ENCODE results near the gene DENND2D.

Gene DENND2D

DNA sequence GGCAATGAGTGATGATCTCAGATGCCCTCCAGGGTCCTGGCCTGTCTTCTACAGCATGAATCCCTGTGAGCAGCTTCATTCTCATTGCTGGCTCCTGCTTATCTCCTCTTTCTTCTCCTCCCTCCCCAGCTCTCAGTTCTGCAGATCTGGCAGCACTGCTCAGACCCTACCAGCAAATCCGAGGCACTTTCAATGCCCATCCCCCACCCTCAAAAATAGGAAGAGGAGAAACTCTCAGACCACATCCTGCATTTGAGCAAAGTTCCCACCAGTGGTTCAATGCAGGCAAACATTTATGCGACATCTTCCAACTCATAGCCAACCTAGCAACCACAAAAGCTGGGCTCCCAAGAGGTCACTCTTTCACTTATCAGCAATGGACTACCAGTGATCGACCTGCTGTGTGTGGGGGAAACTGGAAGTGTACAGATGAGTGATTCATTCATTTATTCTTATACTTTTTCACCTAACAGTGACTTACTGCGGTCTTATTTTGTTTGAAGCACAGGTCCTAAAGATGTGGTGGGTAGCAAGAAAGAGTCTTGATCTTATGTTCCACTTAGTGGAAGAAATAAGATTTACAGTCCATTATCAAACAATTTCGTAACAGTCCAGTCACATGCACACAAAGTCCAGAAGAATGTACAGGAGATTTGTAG is 21.3 kb upstream of the DENND2D start:
- Histone ChIP-seq H3K27ac (ENCODE audit: low read depth, low read length) (peak overlapping the region; percentile 100), H3K36me3 (ENCODE audit: low read length) (no peaks in the 10 kb centered on the region), H4K20me1 (ENCODE audit: low read depth, low read length) (no peaks in the 10 kb centered on the region), H3K4me3 (ENCODE audit: insufficient read depth, low read length, poor library complexity, severe bottlenecking) (peak overlapping the region; percentile 4), H3K9ac (ENCODE audit: low read length) (peak overlapping the region; percentile 78), H3K27me3 (ENCODE audit: low read length) (no peaks in the 10 kb centered on the region), H3K9me3 (ENCODE audit: insufficient read depth, low read length) (no peaks in the 10 kb centered on the region), H3K9me2 (replicated peaks; ENCODE audit: insufficient read depth, low read length) (no peaks in the 10 kb centered on the region), H3K4me2 (ENCODE audit: low read depth, low read length, poor library complexity, severe bottlenecking) (peak overlapping the region; percentile 94), H3F3A (ENCODE audit: insufficient read depth) (peaks cover 80% of the 10 kb centered on the region), H3K79me2 (ENCODE audit: insufficient read depth, low read length) (no peaks in the 10 kb centered on the region), H2AFZ (ENCODE audit: low read depth, low read length, severe bottlenecking) (no peak overlapping the region)
- TF ChIP-seq, protein P1, sequence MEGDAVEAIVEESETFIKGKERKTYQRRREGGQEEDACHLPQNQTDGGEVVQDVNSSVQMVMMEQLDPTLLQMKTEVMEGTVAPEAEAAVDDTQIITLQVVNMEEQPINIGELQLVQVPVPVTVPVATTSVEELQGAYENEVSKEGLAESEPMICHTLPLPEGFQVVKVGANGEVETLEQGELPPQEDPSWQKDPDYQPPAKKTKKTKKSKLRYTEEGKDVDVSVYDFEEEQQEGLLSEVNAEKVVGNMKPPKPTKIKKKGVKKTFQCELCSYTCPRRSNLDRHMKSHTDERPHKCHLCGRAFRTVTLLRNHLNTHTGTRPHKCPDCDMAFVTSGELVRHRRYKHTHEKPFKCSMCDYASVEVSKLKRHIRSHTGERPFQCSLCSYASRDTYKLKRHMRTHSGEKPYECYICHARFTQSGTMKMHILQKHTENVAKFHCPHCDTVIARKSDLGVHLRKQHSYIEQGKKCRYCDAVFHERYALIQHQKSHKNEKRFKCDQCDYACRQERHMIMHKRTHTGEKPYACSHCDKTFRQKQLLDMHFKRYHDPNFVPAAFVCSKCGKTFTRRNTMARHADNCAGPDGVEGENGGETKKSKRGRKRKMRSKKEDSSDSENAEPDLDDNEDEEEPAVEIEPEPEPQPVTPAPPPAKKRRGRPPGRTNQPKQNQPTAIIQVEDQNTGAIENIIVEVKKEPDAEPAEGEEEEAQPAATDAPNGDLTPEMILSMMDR (IDR thresholded peaks at IDR 0.05; ENCODE audit: insufficient read depth, low read length, poor library complexity, severe bottlenecking): no peak
- TF ChIP-seq EZH2phosphoT487 (conservative IDR thresholded peaks at IDR 0.05; ENCODE audit: low read length): no peak

DNA sequence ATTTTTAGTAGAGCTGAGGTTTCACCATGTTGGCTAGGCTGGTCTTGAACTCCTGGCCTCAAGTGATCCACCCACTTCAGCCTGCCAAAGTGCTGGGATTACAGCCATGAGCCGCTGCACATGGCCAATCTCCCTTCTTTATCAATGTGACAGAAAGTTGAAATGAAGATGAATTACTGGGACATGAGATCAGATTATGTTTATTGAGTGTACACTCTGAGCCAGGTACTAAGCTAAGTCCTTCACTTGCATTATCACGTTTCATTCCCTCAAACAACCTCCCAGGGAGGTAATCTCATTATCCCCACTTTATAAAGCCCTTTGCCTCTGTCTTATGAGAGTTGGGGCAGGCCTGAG is 20.8 kb upstream of the DENND2D start:
- no peak overlapping the region for H2AFZ ChIP-seq (ENCODE audit: low read depth, low read length, severe bottlenecking)
- peak overlapping the region; percentile 100 for H3K27ac ChIP-seq (ENCODE audit: low read depth, low read length)
- no peaks in the 10 kb centered on the region for H3K9me3 ChIP-seq (ENCODE audit: insufficient read depth, low read length)
- no peaks in the 10 kb centered on the region for H3K9me2 ChIP-seq (replicated peaks; ENCODE audit: insufficient read depth, low read length)
- H3K4me2 ChIP-seq (ENCODE audit: low read depth, low read length, poor library complexity, severe bottlenecking): peak overlapping the region; percentile 94
- no peaks in the 10 kb centered on the region for H3K36me3 ChIP-seq (ENCODE audit: low read length)
- no peaks in the 10 kb centered on the region for H3K79me2 ChIP-seq (ENCODE audit: insufficient read depth, low read length)
- peak overlapping the region; percentile 78 for H3K9ac ChIP-seq (ENCODE audit: low read length)
- peaks cover 81% of the 10 kb centered on the region for H3F3A ChIP-seq (ENCODE audit: insufficient read depth)
- TF ChIP-seq, protein P1 (IDR thresholded peaks at IDR 0.05; ENCODE audit: insufficient read depth, low read length, poor library complexity, severe bottlenecking): no peak
- no peak for TF ChIP-seq EZH2phosphoT487 (conservative IDR thresholded peaks at IDR 0.05; ENCODE audit: low read length)
- no peak overlapping the region for H3K4me3 ChIP-seq (ENCODE audit: insufficient read depth, low read length, poor library complexity, severe bottlenecking)
- H3K27me3 ChIP-seq (ENCODE audit: low read length): no peaks in the 10 kb centered on the region
- H4K20me1 ChIP-seq (ENCODE audit: low read depth, low read length): no peaks in the 10 kb centered on the region

DNA sequence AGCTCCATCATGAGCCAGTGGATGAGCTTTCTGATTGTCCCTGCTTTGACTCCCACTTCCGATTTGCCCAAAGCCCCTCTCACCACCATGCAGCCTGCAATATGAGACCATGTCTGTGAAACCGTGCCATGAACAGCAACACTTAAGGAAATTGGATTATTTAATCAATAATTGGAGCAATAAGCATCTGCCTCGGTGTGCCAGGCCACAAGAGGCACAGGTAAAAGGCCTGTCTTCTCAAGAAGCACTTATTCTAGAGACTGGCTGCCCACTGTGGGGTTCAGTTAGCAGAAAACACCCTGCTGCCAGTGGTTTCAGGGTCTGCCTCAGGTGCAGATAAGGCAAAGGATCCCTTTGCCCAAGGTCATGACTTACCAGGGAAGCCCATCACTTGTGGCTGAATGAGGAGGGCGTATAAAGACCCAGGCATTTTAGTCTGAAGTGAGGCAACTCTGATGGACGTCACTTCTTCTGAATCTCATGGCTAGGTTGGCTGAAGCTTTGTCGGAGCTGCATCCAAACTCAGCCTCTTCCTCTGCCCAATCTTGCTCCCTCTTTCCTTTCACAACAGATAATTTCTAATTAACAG is 19.9 kb upstream of the DENND2D start:
- TF ChIP-seq, protein P1 (IDR thresholded peaks at IDR 0.05; ENCODE audit: insufficient read depth, low read length, poor library complexity, severe bottlenecking): no peak
- TF ChIP-seq EZH2phosphoT487 (conservative IDR thresholded peaks at IDR 0.05; ENCODE audit: low read length): no peak
- peak overlapping the region; percentile 100 for H3K27ac ChIP-seq (ENCODE audit: low read depth, low read length)
- peaks cover 81% of the 10 kb centered on the region for H3F3A ChIP-seq (ENCODE audit: insufficient read depth)
- peak overlapping the region; percentile 36 for H3K4me3 ChIP-seq (ENCODE audit: insufficient read depth, low read length, poor library complexity, severe bottlenecking)
- H3K79me2 ChIP-seq (ENCODE audit: insufficient read depth, low read length): no peaks in the 10 kb centered on the region
- peak overlapping the region; percentile 78 for H3K9ac ChIP-seq (ENCODE audit: low read length)
- no peaks in the 10 kb centered on the region for H4K20me1 ChIP-seq (ENCODE audit: low read depth, low read length)
- no peaks in the 10 kb centered on the region for H3K9me2 ChIP-seq (replicated peaks; ENCODE audit: insufficient read depth, low read length)
- H3K4me2 ChIP-seq (ENCODE audit: low read depth, low read length, poor library complexity, severe bottlenecking): peak overlapping the region; percentile 94
- no peaks in the 10 kb centered on the region for H3K36me3 ChIP-seq (ENCODE audit: low read length)
- H2AFZ ChIP-seq (ENCODE audit: low read depth, low read length, severe bottlenecking): no peak overlapping the region
- no peaks in the 10 kb centered on the region for H3K27me3 ChIP-seq (ENCODE audit: low read length)
- H3K9me3 ChIP-seq (ENCODE audit: insufficient read depth, low read length): no peaks in the 10 kb centered on the region
